22Rv1 (cell line): ENCODE measurements around the gene SMCP.

ENCODE experiments used
- CTCF ChIP-seq: fragments of 450-650 bp; IDR thresholded peaks from 2 replicates; pipeline ENCODE4 v1.5.1; 2017; ENCODE audit warnings: mild to moderate bottlenecking
- ZFX ChIP-seq: fragments of 450-650 bp; IDR thresholded peaks from 2 replicates; pipeline ENCODE4 v1.6.1; 2017; ENCODE audit warnings: antibody characterized with exemption, borderline replicate concordance

- TF ChIP-seq CTCF (no peak), ZFX (no peak)
These were observed 55.1 kb downstream of the SMCP start for GRCh38 chr1:152933196-152933595.
